Activated CD4-positive, alpha-beta T cell treated with anti-CD3 and anti-CD28 coated beads for 1 hour (primary cell): ENCODE measurements around the gene TEX2.
A peak's percentile ranks its signal among the peaks of the same experiment; 100 is the strongest.

Source experiments
- DNase-seq: peaks from one replicate; pipeline ENCODE4 v3.0.0-alpha.2; 2020

Gene TEX2, protein sequence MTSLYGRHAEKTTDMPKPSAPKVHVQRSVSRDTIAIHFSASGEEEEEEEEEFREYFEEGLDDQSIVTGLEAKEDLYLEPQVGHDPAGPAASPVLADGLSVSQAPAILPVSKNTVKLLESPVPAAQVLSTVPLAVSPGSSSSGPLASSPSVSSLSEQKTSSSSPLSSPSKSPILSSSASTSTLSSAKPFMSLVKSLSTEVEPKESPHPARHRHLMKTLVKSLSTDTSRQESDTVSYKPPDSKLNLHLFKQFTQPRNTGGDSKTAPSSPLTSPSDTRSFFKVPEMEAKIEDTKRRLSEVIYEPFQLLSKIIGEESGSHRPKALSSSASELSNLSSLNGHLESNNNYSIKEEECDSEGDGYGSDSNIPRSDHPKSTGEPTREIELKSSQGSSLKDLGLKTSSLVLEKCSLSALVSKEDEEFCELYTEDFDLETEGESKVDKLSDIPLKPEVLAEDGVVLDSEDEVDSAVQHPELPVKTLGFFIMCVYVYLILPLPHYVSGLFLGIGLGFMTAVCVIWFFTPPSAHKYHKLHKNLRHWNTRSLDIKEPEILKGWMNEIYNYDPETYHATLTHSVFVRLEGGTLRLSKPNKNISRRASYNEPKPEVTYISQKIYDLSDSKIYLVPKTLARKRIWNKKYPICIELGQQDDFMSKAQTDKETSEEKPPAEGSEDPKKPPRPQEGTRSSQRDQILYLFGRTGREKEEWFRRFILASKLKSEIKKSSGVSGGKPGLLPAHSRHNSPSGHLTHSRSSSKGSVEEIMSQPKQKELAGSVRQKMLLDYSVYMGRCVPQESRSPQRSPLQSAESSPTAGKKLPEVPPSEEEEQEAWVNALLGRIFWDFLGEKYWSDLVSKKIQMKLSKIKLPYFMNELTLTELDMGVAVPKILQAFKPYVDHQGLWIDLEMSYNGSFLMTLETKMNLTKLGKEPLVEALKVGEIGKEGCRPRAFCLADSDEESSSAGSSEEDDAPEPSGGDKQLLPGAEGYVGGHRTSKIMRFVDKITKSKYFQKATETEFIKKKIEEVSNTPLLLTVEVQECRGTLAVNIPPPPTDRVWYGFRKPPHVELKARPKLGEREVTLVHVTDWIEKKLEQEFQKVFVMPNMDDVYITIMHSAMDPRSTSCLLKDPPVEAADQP

DNA sequence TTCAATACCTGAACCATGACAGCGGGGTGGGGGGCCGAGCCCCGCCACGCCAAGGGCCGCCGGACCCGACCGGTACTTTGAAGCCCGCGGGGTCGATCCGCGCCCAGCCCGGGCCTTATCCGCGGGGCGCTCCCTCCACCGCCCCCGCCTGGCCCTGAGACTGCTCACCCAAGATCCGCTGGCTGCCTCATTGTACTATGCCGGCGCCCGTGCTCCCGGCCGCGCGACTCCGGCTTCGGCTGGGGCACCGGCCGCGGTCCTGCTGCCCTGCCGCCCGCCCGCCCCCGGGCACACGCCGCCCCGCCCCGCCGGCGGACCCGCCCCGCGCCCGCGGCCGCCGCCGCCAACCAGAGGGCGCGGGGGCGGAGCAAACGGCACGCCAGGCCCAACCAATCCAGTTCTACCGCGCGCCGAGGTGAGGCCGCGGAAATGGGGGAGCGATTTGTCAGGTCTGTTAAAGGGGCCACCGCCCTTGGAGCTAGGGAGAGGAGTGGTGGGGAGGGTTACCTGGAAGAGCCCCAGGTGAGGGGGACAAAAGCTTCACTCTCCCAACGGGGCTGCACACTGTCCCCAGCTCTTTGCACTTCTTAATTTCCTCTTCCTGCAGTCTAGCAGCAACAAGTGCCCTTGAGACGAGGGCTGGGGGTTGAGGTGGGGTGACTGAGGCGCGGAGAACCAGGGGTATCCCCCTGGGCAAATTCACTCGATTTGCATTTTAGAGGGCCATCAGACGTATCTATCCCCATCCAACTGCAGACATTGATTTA, at the start of gene TEX2:
TEX2 (minus strand) TSS at position 261 of the 767 bp plus-strand sequence. CDS start 49,043 bp downstream, outside the sequence.
- DNase-seq: peak; percentile 79

DNA sequence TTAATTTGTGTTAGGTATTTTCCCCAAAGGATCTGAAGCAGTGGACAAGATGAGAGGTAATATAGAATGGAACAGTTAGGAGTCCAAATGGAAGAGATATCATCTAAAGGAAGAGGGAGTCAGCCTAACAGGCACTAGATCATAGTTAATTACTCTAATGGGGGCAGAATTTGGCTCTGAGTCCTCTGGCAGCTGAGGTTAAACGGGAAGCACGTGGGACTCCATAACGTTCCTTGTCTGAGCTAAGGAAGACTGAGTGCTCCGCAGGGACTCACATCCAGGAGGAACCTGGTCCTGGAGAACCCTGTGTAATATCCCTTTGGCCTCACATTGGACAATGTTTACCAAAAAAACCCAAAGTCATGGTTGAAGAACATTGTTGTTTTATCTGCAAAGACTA, 46.6 kb upstream of the TEX2 start:
- DNase-seq: no peak

DNA sequence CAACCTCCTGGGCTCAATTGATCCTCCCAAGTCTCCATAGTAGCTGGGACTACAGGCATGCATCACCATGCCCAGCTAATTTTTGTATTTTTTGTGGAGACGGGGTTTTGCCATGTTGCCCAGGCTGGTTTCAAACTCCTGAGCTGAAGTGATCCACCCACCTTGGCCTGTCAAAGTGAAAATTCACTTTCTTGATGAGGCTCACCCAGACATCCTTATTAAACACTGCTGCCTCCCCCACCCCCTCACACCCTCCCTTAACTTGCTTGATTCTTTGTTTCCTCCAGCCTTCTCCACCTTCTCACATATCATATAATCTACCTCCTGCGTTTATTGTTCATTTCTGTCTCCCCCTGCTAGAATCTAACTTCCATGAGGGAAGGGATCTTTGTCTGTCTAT, 46.0 kb upstream of the TEX2 start:
- DNase-seq: no peak

DNA sequence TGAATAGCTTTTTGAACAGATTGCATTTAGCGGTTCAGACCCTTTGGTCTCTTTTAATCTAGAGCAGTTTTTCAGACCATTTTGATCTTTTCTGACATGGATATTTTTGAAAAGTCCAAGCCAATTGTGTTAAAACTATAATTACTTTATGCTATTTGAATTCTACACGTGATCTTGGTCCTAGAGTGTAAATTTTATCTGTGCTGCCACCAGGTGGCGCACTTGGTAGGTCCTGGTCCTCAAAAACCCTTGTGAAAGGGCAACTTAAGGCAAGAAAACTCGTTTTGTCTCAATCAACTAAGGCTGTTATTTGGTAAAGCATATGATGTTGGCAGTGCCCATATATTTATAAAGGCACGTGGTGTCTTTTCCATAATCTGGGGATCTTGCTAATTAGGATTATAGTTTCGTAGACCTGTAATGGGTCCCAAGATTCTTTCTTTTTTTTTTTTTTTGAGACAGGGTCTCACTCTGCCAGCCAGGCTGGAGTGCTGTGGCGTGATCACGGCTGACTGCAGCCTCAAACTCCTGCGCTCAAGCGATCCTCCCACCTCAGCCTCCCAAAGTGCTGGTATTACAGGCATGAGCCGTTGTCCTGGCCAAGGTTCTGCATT, 43.9 kb upstream of the TEX2 start:
- DNase-seq: peak; percentile 53

DNA sequence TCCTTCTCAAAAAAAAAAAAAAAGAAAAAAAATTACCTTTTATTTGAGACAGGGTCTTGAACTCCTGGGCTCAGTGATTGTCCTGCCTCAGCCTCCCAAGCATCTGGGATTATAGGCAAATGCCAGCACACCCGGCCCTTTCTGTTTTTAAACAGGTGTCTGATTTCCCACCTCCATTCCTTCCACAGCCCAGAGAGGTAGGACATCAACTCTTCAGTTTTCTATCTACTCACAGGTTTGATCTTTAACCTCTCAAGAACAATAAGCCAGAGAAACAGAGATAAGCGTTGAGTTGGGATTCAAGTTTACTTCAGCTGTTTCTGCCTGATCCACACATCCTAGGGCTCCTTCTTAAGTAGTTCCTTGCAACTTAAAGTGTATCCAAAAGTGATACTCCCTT, 41.5 kb upstream of the TEX2 start:
- no peak for DNase-seq

DNA sequence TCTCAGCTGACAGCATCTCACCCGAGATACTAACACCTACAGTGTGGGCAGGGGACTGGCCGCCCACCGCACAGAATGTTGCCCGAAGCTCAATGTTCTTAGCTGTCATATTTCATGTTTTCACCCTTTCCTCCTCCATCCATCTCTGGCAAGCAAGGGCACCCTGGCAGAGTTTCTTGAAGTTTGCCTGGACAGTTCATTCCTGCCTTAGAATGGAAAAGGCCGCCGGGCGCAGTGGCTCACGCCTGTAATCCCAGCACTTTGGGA, 37.6 kb upstream of the TEX2 start:
- DNase-seq: no peak

DNA sequence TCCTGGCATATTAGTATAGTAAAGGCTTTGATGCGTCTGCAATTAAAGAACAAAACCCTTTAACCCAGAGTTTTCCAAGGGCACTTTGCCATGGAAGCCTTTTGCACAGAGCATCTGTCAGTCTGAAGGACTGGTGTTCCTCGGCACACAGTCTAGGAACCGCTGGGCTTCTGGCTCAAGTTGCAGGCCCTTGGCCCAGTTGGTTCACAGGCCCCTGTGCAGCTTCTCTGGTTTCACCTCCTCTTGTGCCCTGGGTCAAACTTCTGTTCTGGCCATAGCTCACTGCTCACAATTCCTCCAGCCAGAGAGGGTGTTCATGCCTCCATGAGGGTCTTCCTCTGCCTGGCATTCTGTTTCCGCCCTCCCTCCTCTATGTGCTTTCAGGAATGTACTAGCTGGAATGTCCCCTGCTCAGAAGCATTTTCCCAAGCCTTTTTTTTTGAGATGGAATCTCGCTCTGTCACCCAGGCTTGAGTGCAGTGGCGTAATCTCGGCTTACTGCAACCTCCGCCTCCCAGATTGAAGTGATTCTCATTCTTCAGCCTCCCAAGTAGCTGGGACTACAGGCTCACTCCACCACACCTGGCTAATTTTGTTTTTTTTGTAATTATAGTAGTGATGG, 34.5 kb upstream of the TEX2 start:
- no peak for DNase-seq

DNA sequence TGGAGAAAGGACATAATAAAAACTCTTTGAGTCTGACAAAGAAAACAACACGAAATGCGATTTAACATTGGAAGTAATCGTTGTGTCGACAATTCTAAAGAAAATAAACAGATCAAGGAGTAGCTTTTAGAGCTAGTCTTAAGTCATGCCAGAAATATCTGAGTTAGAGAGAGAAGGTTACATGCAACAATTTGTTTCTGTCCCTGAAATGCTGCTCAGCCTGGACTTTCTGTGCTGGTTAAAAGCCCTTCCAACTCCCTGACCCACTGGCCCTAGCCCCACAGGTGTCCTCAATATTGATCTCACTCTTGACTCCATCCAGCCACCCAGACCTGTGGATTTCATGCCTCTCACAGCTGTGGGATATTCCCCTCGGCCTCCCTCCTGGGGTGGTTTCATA, 33.2 kb upstream of the TEX2 start:
- no peak for DNase-seq

DNA sequence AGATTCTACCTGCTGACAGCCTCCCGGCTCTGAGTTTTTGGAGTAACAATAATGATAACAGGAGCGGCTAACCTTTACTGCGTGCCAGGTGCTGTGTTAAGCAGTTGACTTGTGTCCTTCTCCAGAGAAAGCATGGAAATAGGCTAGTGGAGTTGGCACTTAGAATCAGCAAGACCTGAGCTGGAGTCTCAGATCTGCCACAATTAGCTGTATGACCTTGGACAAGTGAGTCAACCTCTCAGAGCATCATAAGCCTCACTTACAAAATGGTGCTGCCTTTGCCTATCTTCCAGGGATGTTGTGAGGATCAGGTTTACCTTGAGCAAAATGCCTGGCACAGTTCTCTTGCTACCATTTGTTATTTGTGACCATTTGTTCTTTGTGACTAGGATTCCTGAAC, 32.1 kb upstream of the TEX2 start:
- no peak for DNase-seq

DNA sequence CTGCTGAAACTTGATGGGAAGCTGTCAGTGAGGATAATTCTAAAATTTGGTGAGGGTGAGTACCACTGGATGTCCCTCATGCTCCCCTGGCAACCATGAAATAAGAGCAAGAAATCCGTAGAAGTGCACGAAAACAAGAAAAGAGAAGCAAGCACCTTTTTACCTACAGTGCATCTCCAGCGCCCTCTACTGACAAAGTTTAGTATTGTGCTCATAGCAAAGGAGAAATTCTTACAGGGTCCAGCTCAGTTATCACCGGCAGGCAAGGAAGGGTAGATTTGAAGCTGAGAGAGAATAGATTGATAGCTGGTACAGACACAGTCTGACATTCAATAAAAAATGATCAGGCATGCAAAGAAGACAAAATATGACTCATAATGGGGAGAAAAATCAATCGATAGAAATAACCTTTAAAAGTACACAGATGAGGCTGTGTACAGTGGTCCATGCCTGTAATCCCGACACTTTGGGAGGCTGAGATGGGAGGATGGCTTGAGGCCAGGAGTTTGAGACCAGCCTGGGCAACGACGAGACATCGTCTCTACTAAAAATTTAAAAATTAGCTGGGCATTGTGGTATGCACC, 28.3 kb upstream of the TEX2 start:
- DNase-seq: no peak

DNA sequence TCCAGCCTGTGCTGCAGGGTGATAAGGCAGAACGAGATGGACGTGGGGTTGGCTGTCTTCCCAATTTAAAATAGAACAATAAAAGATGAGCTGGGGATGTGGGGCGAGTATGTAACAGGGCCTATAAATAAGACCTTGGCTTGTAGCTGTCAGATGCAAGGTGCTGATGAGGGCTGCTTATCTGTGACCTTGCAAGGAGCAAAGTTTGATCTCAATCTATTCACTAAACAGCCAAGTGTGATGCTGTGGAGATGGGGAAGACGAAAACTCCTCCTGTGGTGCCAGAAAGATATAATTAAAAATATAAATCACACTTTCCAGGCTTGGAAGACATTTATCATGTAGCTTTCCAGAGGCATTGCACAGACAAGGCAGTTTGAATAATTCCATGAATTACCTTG, 26.7 kb upstream of the TEX2 start:
- DNase-seq: no peak

DNA sequence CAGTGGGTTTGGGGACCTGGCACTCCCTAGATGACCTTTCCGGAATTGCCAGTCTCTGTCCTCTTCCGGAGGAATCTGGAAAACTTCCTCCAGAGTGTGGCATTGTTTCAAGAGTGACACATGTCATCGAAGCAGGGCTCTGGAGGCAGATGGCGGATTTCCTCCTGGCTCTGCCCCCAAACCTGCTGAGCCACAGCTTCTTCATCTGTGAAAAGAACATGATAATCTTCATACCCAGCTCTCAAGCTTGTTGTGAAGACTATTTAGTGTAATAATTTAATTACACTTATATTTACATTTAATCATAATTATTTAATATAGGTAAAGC, 19.7 kb upstream of the TEX2 start:
- DNase-seq: no peak

DNA sequence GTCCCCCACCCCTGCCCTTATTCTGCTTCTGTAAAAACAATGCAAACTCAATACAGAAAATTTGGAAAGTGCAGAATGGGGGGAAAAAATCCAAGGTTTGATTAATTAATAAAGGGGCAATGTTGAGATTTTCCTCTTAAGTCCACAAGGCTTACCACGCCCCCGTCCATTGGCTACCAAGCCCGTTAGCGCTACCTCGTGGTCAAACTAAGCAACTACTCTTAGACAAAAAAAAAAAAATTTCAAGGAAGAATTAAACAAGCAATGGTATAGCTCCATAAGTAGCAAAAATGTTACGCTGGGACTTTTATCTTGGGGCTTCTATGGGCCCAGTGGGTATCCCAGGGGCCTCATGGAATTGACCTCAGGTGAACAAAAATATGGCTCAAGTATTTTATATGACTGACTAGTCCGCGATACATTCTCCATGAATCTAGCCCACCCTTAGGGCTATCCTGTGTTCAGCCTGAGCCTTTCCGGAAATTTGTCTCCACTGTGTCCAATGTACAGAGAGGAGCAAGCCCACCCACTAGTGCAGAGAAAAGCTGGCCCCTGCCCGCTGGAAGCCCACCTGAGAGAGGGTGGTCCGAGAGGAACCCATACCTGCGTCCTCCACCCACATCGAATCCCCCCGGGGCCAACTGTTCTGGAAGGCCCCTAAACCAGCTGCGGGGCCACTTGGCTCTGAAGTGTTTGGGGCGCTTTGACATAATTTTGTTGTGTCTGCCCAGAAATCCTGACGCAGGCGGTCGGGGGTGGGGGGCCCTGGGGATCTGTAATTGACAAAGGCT, 19.1 kb upstream of the TEX2 start:
- peak; percentile 24 for DNase-seq

DNA sequence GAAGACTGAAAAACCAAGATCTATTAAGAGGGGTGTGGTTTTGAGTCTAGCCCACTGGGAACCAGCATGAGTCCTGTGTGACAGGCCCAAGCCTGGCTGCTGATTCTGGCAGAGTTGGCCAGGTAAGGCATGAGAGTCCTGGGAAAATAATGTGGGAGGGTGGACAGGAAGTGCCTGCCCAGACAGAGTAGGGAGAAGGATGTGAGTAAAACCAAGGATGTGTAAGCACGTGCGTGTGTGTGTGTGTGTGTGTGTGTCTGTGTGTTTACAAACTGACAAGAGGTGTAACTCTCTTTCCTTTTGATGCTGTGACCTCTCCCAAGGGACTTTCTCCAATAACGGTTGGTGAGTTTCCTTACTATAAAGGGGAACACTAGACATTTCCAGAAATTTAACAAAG, 15.6 kb upstream of the TEX2 start:
- no peak for DNase-seq

DNA sequence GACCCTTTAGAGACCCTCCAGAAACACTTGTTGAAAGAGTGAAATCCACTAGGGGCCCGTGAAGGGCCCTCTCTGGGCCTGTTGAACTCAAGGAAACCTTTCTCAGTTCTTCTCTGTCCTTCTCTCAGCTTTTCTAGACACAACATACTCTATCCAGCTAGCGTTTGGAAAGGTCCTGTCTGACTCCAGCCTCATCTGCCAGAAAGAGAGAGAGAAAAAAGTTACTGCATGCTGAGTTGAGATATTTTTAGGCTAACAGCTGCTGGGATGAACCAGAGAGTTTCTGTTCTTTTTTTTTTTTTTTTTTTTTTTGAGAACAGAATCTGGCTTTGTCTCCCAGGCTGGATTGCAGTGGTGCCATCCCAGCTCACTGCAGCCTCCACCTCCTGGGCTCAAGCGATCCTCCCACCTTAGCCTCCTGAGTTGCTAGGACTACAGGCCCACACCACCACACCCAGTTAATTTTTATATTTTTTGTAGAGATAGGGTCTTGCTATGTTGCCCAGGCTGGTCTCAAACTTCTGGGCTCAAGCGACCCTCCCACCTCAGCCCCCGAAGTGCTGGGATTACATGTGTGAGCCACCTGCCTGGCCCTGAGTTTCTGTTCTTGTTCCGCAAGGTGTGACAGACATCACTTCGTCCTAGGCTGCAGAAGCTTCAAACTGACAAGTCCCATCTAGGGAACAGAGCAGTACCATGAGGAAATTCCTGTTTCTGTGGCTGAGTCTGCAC, 14.9 kb upstream of the TEX2 start:
- no peak for DNase-seq

DNA sequence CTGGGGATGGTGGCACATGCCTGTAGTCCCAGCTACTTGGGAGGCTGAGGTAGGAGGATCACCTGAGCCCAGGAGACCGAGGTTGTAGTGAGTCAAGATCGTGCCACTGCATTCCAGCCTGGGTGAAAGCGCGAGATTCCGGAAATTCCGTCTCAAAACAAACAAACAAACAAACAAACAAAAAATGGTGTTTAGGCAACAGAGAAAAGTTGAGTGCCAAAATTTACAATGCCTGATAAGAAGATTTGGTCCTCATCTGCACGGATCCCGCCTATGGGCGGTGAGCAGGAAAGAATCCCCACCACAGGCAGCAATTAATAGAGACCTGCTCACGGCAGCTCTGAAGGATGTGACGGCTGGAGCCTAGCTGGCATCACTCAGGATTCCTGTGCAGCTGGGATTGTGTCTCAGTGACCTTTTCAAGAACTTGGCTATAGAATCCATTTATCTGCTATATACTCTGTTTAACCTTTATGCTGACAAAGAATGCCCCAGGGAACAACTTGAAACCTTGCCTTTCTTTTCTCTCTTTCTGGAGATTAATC, 14.0 kb upstream of the TEX2 start:
- no peak for DNase-seq

DNA sequence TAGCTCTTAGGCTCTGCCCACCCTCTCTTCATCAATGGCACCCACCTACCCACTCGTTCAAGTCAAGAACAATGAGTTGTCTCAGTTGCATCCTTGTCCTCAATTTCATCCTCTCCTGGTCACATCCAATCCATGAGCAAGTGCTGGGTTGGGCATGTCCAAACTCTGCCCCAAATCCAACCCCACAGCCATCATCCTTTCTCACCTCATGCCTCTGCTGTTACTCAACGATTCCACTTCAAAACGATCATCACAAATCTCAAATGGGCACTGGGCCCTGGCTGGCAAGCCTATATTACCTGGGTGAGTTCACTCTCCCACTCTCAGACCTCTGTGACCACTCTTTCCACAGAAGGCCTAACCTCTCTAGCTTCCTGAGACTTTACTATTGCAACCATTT, 12.0 kb upstream of the TEX2 start:
- DNase-seq: no peak

DNA sequence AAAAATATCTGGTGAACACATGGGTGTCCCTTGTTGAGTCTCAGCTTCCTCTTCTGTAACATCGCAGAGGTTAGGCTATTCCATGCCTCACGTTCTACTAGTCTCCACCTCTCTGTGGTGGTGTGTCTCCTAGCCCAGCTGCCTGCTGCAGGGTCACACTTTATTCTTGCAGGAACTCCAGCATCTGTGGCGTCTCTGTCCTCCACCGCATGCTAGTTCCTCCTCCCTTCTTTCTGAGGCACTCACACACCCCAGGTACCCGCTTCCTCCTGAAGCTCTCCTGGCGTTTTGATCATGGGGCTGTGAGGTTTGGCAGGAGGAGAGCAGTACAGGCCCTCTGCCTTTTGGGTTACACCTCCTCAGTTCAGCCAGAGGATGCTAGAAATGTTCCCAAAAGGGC, 9.9 kb upstream of the TEX2 start:
- DNase-seq: no peak

DNA sequence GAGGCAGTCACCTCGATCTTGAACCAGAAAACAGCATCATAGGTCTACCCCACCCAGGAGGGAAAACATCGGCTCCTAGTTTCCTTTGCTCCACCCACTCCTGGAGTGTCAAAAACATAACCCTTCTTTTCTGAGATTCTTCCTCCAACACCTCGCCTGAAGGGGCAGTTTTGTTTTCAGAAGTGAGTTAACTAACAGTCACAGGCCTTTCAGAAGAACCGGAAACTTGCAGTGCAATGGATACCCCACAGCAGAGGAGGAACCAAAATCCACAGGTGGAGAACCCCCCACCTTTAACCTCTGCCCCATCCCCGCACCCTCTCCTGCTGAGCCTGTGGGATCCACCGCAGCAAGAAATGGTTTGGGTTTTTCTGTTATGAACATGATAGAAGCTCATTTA, 7.8 kb upstream of the TEX2 start:
- DNase-seq: no peak
